Measurements from ENCODE around the gene TMEM176A.
"Not testable (repeated sequence)": the region's sequence is repeated elsewhere in the genome, so short reads cannot be mapped to it uniquely, and the experiment has no call there.

TMEM176A gene

DNA sequence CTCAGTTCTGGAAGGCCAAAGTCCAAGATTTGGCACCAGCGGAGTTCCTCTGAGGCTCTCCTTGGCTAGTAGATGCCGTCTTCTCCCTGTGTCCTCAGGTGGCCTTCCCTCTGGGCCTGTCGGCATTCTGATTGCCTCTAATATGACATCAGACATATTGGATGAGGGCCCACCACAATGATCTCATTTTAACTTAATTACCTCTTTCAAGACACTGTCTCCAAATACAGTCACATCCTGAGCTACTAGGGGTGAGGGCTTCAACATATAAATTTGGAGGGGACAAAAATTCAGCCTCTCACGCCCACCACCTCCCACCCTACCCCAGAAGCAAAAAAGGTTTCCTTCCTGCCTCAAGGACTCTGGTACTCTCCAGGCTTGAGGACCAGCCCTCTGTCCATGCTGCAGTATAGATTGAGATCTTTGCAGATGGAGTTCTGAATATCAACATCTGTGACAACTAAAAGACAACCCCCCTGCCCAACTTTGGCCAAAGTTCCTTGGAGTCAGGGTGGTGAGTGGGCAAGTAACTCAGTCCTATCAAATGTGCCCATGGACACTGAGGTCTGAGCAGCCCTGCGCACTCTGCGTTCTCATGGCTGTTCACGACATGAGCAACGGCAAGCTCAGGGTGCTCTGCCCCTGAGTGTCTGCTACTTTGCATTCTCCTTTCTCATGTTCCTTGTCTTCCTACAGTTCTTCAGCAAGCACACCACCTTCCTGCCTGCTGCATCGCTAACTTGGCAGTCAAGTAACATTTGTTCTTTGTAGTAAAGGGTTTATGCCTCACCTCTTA lies 11.9 kb upstream of the TMEM176A start:
- DNase-seq = no peak

DNA sequence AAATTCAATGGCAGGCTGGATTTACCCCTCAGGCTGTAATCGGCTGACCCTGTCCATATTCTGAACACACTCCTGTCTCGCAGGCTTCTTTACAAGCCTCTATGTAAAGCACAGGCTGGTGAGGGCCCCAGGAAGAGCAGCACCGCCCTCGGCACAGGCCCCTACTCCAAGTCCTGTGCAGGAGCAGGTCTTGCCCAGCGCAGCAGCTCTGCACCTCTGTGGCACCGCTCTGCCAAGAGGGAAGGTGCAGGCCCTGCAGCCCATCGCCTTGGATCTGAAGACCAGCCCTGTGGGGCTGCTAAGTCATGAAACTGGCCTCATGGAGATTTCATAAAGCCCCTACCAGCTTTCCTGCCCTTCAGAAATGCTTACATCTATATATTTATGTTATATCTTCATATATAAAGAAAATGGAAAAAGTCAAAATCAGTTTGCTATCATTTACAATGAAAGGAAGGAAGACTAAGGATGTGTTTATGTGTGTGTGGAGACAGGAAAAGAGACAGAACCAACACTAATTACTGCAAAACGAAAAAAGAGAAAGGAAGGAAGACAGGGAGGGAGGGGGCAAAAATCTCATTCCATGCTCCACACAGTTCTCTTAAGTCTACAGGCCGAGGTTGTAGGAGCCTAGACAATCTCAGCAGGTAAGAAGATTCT lies 10.0 kb upstream of the TMEM176A start:
- DNase-seq = no peak

DNA sequence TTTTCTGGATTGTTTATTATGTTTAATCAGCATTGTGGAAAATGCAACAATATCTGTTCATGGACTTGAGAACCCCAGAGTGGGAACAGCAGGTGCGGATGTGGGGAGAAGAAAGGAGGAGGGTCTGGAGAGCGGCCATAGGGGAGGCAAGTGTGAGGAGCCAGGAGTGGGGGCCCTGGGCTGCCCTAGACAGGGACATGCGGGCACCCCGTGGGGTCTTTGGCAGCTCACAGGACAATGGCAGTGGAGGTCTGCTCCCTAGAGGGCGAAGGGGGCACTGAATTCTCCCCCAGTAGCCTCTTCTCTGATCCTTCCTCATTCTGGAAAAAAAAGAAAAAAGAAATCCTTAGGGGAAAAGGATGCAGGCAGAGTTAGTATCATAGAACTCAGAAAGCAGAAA lies 9.3 kb upstream of the TMEM176A start:
- no peak for DNase-seq

GRCh38 chr7:150791746-150792452 lies 8.7 kb upstream of the TMEM176A start:
- no peak for DNase-seq

GRCh38 chr7:150793569-150794238 lies 6.9 kb upstream of the TMEM176A start:
- no peak for DNase-seq

GRCh38 chr7:150797661-150798060 lies 2.9 kb upstream of the TMEM176A start:
- no peak for DNase-seq

GRCh38 chr7:150799156-150799555 lies 1.4 kb upstream of the TMEM176A start:
- no peak for DNase-seq

- no peak for DNase-seq
Observed at GRCh38 chr7:150799741-150800580, 608 bp upstream of the TMEM176A start, which contains the start of gene TMEM176B. Gene TMEM176B (minus strand): TSS chr7:150800364. CDS start chr7:150796569, 3,795 bp downstream.

DNA sequence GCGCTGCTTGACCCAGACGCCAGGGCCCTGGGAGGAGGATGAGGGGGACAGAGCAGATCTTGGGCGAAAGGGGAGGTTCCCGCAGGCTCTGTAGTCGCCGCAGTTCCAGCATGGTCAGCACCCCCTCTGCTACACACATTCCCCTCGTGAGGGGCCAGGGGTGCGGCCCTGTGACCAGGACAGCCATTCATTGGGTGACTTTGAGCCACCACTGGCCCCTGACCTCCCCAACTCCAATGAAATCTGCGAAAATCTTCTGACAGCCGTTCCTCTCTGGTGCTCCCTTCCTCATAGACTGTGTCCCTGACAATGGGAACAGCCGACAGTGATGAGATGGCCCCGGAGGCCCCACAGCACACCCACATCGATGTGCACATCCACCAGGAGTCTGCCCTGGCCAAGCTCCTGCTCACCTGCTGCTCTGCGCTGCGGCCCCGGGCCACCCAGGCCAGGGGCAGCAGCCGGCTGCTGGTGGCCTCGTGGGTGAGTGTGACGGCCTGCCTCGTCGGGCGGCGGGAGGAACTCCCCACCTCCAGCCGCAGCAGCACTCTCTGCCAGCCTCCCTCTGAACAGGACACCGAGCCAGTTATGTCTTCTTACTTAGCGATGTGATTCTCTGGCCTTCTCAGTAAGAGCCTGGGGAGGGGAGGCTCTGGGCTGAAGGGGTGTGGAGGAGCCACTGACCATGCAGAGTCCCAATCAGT lies 825 bp downstream of the TMEM176A start:
- DNase-seq = no peak

DNA sequence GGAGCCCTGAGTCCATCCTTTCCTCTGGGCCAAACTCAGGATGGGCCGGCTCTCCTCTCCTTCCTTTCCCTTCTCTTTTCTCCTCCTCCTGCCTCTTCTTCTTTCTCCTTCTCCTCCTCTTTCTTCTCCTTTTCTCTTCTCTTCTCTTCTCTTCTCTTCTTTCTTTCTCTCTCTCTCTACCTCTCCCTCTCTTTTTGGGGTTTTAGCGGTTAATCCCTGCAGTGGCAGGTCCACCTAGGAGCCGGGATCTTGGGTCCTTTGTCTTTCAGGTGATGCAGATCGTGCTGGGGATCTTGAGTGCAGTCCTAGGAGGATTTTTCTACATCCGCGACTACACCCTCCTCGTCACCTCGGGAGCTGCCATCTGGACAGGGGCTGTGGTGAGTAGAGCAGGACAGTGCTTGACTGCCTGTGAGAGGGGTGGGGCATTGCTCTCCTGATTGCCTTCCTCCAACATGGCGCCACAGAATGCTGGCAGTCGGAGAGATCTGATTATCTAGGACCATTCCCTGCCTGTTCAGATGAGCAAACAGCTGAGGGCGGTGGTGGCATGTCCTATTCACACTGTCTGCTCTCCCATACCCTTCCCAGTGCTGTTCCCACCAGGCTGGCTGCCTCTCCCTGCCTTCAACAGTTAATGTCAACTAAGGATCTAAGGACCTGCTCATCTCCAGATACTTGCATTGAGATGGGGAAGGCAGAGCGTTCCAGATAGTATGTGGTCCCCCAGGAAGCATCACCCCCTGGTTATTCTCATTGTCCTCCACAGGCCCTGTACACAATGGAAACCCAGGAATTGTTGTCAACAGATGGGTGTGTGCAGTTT lies 1.6 kb downstream of the TMEM176A start:
- DNase-seq = no peak

DNA sequence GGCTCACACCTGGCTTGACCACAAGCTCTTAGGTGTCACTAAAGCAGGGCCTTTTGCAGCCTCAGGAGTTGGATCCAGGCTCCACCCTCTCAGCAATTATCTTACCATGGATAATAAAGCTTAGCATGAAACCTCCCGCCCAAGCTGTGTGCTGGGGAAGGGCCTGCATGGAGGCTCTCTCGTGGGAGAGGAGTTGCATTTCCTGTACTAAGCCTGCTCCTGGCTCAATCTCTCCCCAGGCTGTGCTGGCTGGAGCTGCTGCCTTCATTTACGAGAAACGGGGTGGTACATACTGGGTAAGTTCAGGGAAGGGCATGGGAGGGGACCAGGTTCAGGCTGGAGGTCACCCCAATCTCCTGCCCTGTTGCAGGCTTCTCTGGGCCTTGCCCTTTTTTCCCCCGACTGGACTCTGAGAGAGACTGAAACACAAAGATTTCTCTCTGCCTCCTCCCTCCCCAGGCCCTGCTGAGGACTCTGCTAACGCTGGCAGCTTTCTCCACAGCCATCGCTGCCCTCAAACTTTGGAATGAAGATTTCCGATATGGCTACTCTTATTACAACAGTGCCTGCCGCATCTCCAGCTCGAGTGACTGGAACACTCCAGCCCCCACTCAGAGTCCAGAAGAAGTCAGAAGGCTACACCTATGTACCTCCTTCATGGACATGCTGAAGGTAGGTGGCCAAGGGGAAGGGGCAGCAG lies 2.7 kb downstream of the TMEM176A start:
- no peak for DNase-seq

- no peak for DNase-seq
Observed at GRCh38 chr7:150804802-150805201, 4.2 kb downstream of the TMEM176A start.

DNA sequence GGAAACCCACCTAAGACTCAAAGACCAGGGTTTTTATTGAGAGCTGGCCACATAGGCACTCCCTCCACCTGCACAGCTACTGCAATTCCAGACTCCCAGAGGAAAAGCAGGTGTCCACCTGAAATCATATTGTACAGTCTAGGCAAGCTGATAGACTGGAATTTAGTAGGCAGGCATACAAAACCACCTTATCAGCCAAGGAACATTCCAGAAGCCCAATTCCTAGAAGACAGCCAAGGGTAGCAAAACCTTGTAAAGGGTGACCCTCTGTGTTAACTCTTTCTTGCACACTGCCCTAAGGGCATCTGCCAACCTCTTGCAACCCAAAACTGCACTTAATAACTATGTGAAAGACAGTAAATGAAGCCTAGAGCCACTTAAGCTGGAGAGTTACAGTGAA lies 5.3 kb downstream of the TMEM176A start:
- DNase-seq = no peak

DNA sequence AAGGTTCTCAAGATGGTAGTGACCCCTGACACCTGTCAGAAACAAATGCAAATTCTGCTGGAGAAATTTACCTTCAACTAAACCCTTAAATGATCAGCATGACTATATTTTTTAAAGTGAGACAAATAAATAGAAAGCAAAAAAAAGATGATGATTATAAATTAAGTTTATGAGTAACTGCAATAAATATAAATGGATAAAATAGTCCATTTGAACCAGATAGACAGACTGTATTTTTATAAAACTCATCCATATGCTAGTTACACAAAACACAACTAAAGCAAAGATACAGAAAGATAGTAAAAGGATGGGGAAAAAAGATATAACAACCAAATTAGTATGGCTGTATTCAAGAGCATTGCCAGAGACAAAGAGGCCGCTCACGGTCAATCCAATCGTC lies 5.9 kb downstream of the TMEM176A start:
- DNase-seq = no peak

DNA sequence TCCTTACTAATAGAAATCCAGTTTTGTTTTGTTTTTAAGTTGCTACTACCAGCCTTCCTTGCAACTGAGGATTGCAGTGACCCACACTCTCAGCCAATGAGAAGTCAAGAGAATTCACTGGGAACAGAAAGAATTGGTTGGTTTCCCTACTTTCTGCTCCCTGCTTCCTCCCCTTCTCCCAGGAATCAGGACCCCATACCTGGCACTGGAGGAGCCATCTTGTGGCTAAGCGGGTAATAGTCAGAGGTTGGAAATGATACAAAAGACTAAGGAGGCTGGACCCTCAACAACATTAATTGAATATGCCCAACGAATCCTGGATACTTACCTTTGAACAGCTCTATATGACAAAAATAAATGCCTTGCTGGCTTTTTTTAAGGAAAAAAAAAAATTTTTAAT lies 6.3 kb downstream of the TMEM176A start:
- DNase-seq = no peak

DNA sequence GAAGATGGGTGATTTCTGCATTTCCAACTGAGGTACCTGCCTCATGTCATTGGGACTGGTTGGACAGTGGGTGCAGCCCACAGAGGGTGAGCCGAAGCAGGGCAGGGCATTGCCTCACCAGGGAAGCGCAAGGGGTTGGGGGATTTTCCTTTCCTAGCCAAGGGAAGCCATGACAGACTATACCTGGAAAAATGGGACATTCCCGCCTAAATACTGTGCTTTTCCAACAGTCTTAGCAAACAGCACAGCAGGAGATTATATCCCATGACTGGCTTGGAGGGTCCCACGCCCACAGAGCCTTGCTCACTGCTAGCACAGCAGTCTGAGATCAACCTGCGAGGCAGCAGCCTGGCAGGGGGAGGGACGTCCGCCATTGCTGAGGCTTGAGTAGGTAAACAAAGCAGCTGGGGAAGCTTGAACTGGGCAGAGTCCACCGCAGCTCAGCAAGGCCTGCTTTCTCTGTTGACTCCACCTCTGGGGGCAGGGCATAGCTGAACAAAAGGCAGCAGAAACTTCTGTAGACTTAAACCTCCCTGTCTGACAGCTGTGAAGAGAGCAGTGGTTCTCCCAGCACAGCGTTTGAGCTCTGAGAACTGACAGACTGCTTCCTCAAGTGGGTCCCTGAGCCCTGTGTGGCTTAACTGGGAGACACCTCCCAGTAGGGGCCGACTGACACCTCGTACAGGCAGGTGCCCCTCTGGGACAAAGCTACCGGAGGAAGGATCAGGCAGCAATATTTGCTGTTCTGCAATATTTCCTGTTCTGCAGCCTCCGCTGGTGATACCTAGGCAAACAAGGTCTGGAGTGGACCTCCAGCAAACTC lies 7.3 kb downstream of the TMEM176A start:
- DNase-seq = not testable (repeated sequence)

GRCh38 chr7:150814328-150815001 lies 13.9 kb downstream of the TMEM176A start:
- no peak for DNase-seq

DNA sequence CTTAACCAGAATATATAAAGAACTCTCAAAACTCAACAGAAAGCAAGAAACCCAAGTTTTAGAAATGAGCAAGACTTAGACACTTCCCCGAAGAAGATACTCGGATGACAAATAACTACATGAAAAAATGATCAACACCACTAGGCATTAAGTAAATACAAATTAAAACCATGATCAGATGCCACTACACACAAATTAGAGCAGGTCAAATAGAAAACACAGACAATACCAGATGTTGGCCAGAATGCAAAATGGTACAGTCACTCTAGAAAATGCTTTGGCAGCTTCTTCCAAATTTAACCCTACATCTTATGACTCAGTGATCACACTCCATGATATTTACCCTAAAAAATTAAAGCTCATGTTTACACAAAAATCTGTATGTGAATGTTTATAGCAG lies 18.4 kb downstream of the TMEM176A start:
- DNase-seq = no peak
